HG02623 (cell line): ENCODE measurements around the gene VCX.
"Not testable (repeated sequence)": the region's sequence is repeated elsewhere in the genome, so short reads cannot be mapped to it uniquely, and the experiment has no call there.

Experiments
- ATAC-seq: cut with Tn5 transposase; IDR thresholded peaks from one replicate; pipeline ENCODE4 v1.9.1; 2021; ENCODE audit warnings: moderate library complexity; ENCODE audit not compliant: unreplicated experiment

VCX gene

GRCh38 chrX:7842871-7843270 lies at the start of gene VCX:
Gene VCX, plus strand, starts transcription at chrX:7843171. Its CDS starts 33 bp downstream, at chrX:7843204.
- ATAC-seq = not testable (repeated sequence)

GRCh38 chrX:7798327-7798726 lies 44.6 kb upstream of the VCX start:
- ATAC-seq = no peak

- ATAC-seq = no peak
Observed at GRCh38 chrX:7801711-7802110, 41.3 kb upstream of the VCX start.

DNA sequence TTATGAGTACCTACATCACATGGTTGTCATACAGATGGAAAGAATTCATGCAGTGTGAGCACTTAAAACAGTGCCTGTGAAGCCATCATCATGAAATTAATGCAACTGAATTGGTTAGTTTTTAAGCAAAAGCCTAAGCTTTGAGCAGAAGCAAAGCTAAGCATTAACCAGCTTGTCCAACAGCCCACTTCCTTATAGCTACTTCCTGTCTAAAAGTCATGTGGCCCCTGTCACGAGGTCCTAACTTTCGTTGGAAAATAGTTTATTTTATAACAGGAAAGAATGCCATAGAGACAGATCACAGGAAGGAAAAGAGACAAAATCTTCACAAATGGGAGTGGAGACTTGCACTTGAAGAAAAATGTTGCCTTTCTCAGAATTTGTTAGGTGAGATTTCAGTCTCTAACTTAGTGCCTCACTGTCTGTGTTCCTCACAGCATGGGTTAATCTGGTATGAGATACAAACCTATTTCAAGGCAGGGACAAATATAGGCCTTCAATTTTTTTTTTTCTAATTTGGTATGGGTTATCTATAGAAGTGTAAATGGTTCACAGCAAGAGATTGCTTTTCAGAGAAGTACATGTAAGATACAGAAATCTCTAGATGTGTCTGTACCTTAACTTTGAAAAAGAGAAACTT lies 27.7 kb upstream of the VCX start:
- ATAC-seq = no peak

- no peak for ATAC-seq
Observed at GRCh38 chrX:7828594-7828993, 14.4 kb upstream of the VCX start.

GRCh38 chrX:7841084-7841805 lies 1.7 kb upstream of the VCX start:
- no peak for ATAC-seq

DNA sequence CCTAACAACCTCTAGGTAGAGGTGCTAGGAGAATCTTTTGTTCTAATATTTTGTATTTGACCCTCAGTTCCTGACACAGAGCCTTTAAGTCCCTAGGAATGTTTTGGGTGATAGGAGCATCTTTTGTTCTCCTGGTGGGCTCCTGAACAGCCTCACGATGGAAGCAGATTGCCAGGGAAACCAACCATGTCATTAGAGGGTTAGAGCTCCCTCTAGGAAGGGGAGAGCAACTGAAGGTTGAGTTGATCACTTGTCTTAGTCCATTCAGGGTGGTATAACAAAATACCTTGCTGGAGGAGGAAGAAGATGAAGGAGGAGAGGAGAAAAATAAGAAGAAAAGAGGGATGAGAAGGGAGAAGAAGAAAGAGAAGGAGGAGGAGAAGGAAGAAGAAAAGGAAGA lies 9.2 kb downstream of the VCX start:
- ATAC-seq = no peak

- no peak for ATAC-seq
Observed at GRCh38 chrX:7872042-7872441, 29.1 kb downstream of the VCX start.

GRCh38 chrX:7876957-7877356 lies 34.0 kb downstream of the VCX start:
- ATAC-seq = no peak

- ATAC-seq = no peak
Observed at GRCh38 chrX:7889135-7889534, 46.2 kb downstream of the VCX start.

DNA sequence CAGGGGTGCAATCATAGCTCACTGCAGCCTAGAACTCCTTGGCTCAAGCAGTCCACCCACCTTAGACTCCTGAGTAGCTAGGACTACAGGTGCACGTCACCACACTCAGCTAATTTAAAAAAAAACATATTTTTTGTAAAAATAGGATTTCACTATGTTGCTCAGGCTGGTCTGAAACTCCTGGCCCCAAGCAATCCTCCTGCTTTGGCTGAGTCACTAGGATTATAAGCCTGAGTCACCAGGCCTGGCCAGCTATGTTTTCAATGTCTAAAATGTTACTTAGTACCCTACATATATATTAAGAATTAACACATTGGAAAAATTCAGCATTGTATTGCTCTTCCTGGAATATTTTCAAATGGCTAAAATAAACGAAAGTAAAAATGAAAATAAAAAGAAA lies 46.7 kb downstream of the VCX start:
- ATAC-seq = no peak

- ATAC-seq = no peak
Observed at GRCh38 chrX:7891928-7892327, 49.0 kb downstream of the VCX start.
